ENCODE data around the gene GPATCH8. TPM values are rescaled to one million over a fixed set of nuclear protein-coding genes. Genes with fewer than 3 reads are reported as not detected.
A peak's percentile ranks its signal among the peaks of the same experiment; 100 is the strongest.

Gene GPATCH8
- total RNA-seq, 4 donors from 2014 or later, result 31.3 to 63.9 (median 43.4) TPM

GRCh38 chr17:44402564-44403172, 100.5 kb downstream of the GPATCH8 start:
- H3K4me1 ChIP-seq, result no peaks in the 10 kb centered on the region
- H3K4me3 ChIP-seq, result no peak overlapping the region
- no peak for DNase-seq (ENCODE audit: low spot score in 2 of 2)
- H3K9me3 ChIP-seq, result no peaks in the 10 kb centered on the region
- TF ChIP-seq POLR2A (IDR thresholded peaks at IDR 0.05) (no peak), POLR2AphosphoS5 (IDR thresholded peaks at IDR 0.05) (no peak), CTCF (IDR thresholded peaks at IDR 0.05) (no peak), EP300 (IDR thresholded peaks at IDR 0.05) (no peak)
- H3K36me3 ChIP-seq, result peaks cover 79% of the 10 kb centered on the region
- WGBS, result 95% methylated on average over 5 of the region's 5 CpGs
- no peak overlapping the region for H3K27ac ChIP-seq
- H3K27me3 ChIP-seq, result no peaks in the 10 kb centered on the region

GRCh38 chr17:44400226-44400847, 102.9 kb downstream of the GPATCH8 start:
- Histone ChIP-seq H3K4me3 (no peak overlapping the region), H3K27ac (no peak overlapping the region), H3K9me3 (no peaks in the 10 kb centered on the region), H3K27me3 (no peaks in the 10 kb centered on the region), H3K36me3 (peaks cover 84% of the 10 kb centered on the region), H3K4me1 (no peaks in the 10 kb centered on the region)
- TF ChIP-seq CTCF (IDR thresholded peaks at IDR 0.05) (peak in 1 of 2 donors; percentile 21), POLR2A (IDR thresholded peaks at IDR 0.05) (no peak)
- WGBS, result 90% methylated on average over 3 of the region's 3 CpGs
- DNase-seq (ENCODE audit: low spot score in 2 of 2), result peak in 1 of 2 donors; percentile 24

GRCh38 chr17:44398692-44399691, 104.2 kb downstream of the GPATCH8 start:
- no peaks in the 10 kb centered on the region for H3K4me1 ChIP-seq
- no peak overlapping the region for H3K27ac ChIP-seq
- 95% methylated on average over 34 of the region's 41 CpGs for WGBS
- H3K27me3 ChIP-seq, result no peaks in the 10 kb centered on the region
- peak in 1 of 2 donors; percentile 69 for DNase-seq (ENCODE audit: low spot score in 2 of 2)
- H3K4me3 ChIP-seq, result no peak overlapping the region
- H3K9me3 ChIP-seq, result no peaks in the 10 kb centered on the region
- H3K36me3 ChIP-seq, result peaks cover 74% of the 10 kb centered on the region
- TF ChIP-seq POLR2A (IDR thresholded peaks at IDR 0.05) (no peak), EP300 (IDR thresholded peaks at IDR 0.05) (no peak), CTCF (IDR thresholded peaks at IDR 0.05) (no peak), POLR2AphosphoS5 (IDR thresholded peaks at IDR 0.05) (no peak)

GRCh38 chr17:44397479-44398440, 105.4 kb downstream of the GPATCH8 start:
- H3K36me3 ChIP-seq, result peaks cover 62% of the 10 kb centered on the region

More at GRCh38 chr17:44397479-44398440, 105.4 kb downstream of the GPATCH8 start:
- no peaks in the 10 kb centered on the region for H3K27me3 ChIP-seq
- no peak overlapping the region for H3K27ac ChIP-seq
- no peak overlapping the region for H3K4me3 ChIP-seq
- no peaks in the 10 kb centered on the region for H3K4me1 ChIP-seq
- H3K9me3 ChIP-seq, result no peaks in the 10 kb centered on the region
- 94% methylated on average over 8 of the region's 8 CpGs for WGBS
- TF ChIP-seq POLR2A (IDR thresholded peaks at IDR 0.05) (no peak), POLR2AphosphoS5 (IDR thresholded peaks at IDR 0.05) (no peak), EP300 (IDR thresholded peaks at IDR 0.05) (no peak), CTCF (IDR thresholded peaks at IDR 0.05) (no peak)
- DNase-seq (ENCODE audit: low spot score in 2 of 2), result peak in 1 of 2 donors; percentile 60
